PC-3 (cell line): ENCODE measurements around the gene CBFA2T2.

Experiments
- CTCF ChIP-seq: fragments of 300-600 bp; sonication (generic); conservative IDR thresholded peaks from 2 replicates; pipeline ENCODE4 v1.5.1; 2017; ENCODE audit warnings: antibody characterized with exemption, low read depth, mild to moderate bottlenecking, low read length
- EZH2 ChIP-seq: fragments of 300-600 bp; sonication (generic); IDR thresholded peaks from one replicate; pipeline ENCODE4 v1.6.1; 2017; ENCODE audit warnings: antibody characterized with exemption, mild to moderate bottlenecking, low read length; ENCODE audit not compliant: unreplicated experiment
- EZH2phosphoT487 ChIP-seq: fragments of 300-600 bp; sonication (generic); IDR thresholded peaks from 2 replicates; pipeline ENCODE4 v1.6.1; 2018; ENCODE audit warnings: mild to moderate bottlenecking, antibody characterized with exemption, low read length, borderline replicate concordance

GRCh38 chr20:33627577-33628216 is 137.8 kb downstream of the CBFA2T2 start:
- no peak for TF ChIP-seq CTCF
- no peak for TF ChIP-seq EZH2
- TF ChIP-seq EZH2phosphoT487: no peak
